ENCODE measurements around the gene CNOT6.

CNOT6 gene

GRCh38 chr5:180608572-180609310, 114.6 kb downstream of the CNOT6 start:
- peaks cover 0 to 19% of the 10 kb centered on the region in 2 experiments; a peak in 2 of 3 replicates for H3K36me3 ChIP-seq (ENCODE audit: control insufficient read depth in 2 of 2, insufficient read depth in 1 of 2, low read length in 2 of 2)
- H3K27ac ChIP-seq (ENCODE audit: extremely low read depth, low read depth, low read length), result no peak overlapping the region
- POLR2A ChIA-PET, result no interaction called here
- H3K4me1 ChIP-seq (ENCODE audit: control insufficient read depth, insufficient read depth, low read length), result no peaks in the 10 kb centered on the region
- no peaks in the 10 kb centered on the region for H3K9me3 ChIP-seq (ENCODE audit: control insufficient read depth, insufficient read depth, low read depth, low read length)
- CTCF ChIA-PET, result interaction anchor here (1.5 kb wide), 1 partner anchor 10 kb away, joined by 3 read pairs; no protein-coding TSS in a partner anchor
- H3K4me3 ChIP-seq (ENCODE audit: low read depth, low read length), result no peak overlapping the region
- TF ChIP-seq ZNF692 (tag by site-specific recombination; IDR thresholded peaks at IDR 0.05) (0 out of 2 replicates have a peak, but pooled peaks have one; percentile 56), GLIS2 (tag by site-specific recombination; IDR thresholded peaks at IDR 0.05) (peak; percentile 21; the same call in 1 of the 2 replicates), GLIS1 (tag by site-specific recombination; IDR thresholded peaks at IDR 0.05) (peak; percentile 16; the same call in 1 of the 2 replicates), ZNF558 (tag by site-specific recombination; IDR thresholded peaks at IDR 0.05) (no peak), ZNF16 (tag by site-specific recombination; IDR thresholded peaks at IDR 0.05; ENCODE audit: low read depth) (peak; percentile 50; the same call in 1 of the 2 replicates), PRDM2 (tag by site-specific recombination; IDR thresholded peaks at IDR 0.05; ENCODE audit: borderline replicate concordance) (no peak)

GRCh38 chr5:180609386-180609785, 115.2 kb downstream of the CNOT6 start:
- H3K4me1 ChIP-seq (ENCODE audit: control insufficient read depth, insufficient read depth, low read length), result no peaks in the 10 kb centered on the region
- TF ChIP-seq SP7 (tag by site-specific recombination; IDR thresholded peaks at IDR 0.05) (no peak), ZNF48 (tag by site-specific recombination; IDR thresholded peaks at IDR 0.05) (no peak), ZNF391 (tag by site-specific recombination; IDR thresholded peaks at IDR 0.05; ENCODE audit: borderline replicate concordance, low read depth) (no peak), ZNF677 (tag by site-specific recombination; IDR thresholded peaks at IDR 0.05) (no peak), ZNF114 (tag by site-specific recombination; IDR thresholded peaks at IDR 0.05) (no peak), ZXDB (tag by site-specific recombination; IDR thresholded peaks at IDR 0.05) (no peak), SCRT1 (tag by site-specific recombination; IDR thresholded peaks at IDR 0.05; ENCODE audit: borderline replicate concordance) (no peak), ZBTB21 (tag by site-specific recombination; IDR thresholded peaks at IDR 0.05) (no peak), ZNF514 (tag by site-specific recombination; IDR thresholded peaks at IDR 0.05) (no peak), ZNF701 (tag by site-specific recombination; IDR thresholded peaks at IDR 0.05) (no peak), ZNF148 (tag by site-specific recombination; IDR thresholded peaks at IDR 0.05; ENCODE audit: borderline replicate concordance) (no peak)
- peaks cover 0 to 22% of the 10 kb centered on the region in 2 experiments; a peak in 2 of 3 replicates for H3K36me3 ChIP-seq (ENCODE audit: control insufficient read depth in 2 of 2, insufficient read depth in 1 of 2, low read length in 2 of 2)
- no peak overlapping the region for H3K4me3 ChIP-seq (ENCODE audit: low read depth, low read length)
- no peak overlapping the region for H3K27ac ChIP-seq (ENCODE audit: extremely low read depth, low read depth, low read length)
- POLR2A ChIA-PET, result no interaction called here
- H3K9me3 ChIP-seq (ENCODE audit: control insufficient read depth, insufficient read depth, low read depth, low read length), result no peaks in the 10 kb centered on the region
- CTCF ChIA-PET, result interaction anchor here (0.6 to 1.5 kb wide), 2 partner anchors 9 to 109 kb away, joined by 3 to 4 read pairs; no protein-coding TSS in a partner anchor
